HG03442 (cell line): ENCODE data around the gene MTA1.
A peak's percentile ranks its signal among the peaks of the same experiment; 100 is the strongest.

ENCODE experiments used
- ATAC-seq: cut with Tn5 transposase; IDR thresholded peaks from one replicate; pipeline ENCODE4 v1.9.1; 2021; ENCODE audit warnings: mild to moderate bottlenecking, moderate library complexity; ENCODE audit not compliant: unreplicated experiment

The MTA1 gene

GRCh38 chr14:105484069-105484996, 64.7 kb downstream of the MTA1 start:
- no peak for ATAC-seq

- ATAC-seq = no peak
These were observed 65.4 kb downstream of the MTA1 start for GRCh38 chr14:105484997-105485393.

- no peak for ATAC-seq
These were observed 66.1 kb downstream of the MTA1 start for GRCh38 chr14:105485739-105486162.

GRCh38 chr14:105486163-105486973, 66.7 kb downstream of the MTA1 start, which contains the start of gene CRIP1:
Gene CRIP1, plus strand, starts transcription at chr14:105486886. Its CDS starts 374 bp downstream, at chr14:105487260.
- ATAC-seq = no peak

- no peak for ATAC-seq
These were observed 67.4 kb downstream of the MTA1 start for GRCh38 chr14:105486974-105487448.

GRCh38 chr14:105487449-105487985, 67.9 kb downstream of the MTA1 start:
- no peak for ATAC-seq

- no peak for ATAC-seq
These were observed 68.6 kb downstream of the MTA1 start for GRCh38 chr14:105487986-105488777.

GRCh38 chr14:105488781-105489541, 69.3 kb downstream of the MTA1 start:
- no peak for ATAC-seq

- no peak for ATAC-seq
These were observed 70.1 kb downstream of the MTA1 start for GRCh38 chr14:105489542-105490266.

- peak; percentile 0 for ATAC-seq
These were observed 70.6 kb downstream of the MTA1 start for GRCh38 chr14:105490267-105490571.

- ATAC-seq = peak; percentile 63
These were observed 71.1 kb downstream of the MTA1 start, which contains the start of gene TEDC1 for GRCh38 chr14:105490572-105491365. Gene TEDC1, plus strand, starts transcription at chr14:105491246. Its CDS starts 130 bp downstream, at chr14:105491376.

- peak; percentile 3 for ATAC-seq
These were observed 71.8 kb downstream of the MTA1 start for GRCh38 chr14:105491366-105491973.

GRCh38 chr14:105492031-105492970, 72.7 kb downstream of the MTA1 start:
- no peak for ATAC-seq

- ATAC-seq = no peak
These were observed 73.6 kb downstream of the MTA1 start for GRCh38 chr14:105492971-105493871.

- no peak for ATAC-seq
These were observed 74.4 kb downstream of the MTA1 start for GRCh38 chr14:105493921-105494605.
